Cardiac muscle cell (in vitro differentiated cells and primary cell): ENCODE measurements around the gene G3BP1. TPM values are rescaled to one million over a fixed set of nuclear protein-coding genes. Genes with fewer than 3 reads are reported as not detected.

Experiments used
- DNase-seq, 2 donors: peaks; one replicate each; pipeline versions ENCODE4 v3.0.0 to v3.0.0-alpha.2; 2010 to 2017; ENCODE audit warnings: low read depth in 1 of 2, low spot score in 1 of 2
- H3K27ac ChIP-seq: fragments of 200-600 bp; sonication (generic); 2 replicates; pipeline ENCODE4 v1.5.1; 2016
- H3K27me3 ChIP-seq: fragments of 200-600 bp; sonication (generic); 2 replicates; pipeline ENCODE4 v1.6.0; 2016; ENCODE audit warnings: control low read depth
- H3K36me3 ChIP-seq: fragments of 200-600 bp; sonication (generic); 2 replicates; pipeline ENCODE4 v1.5.1; 2016; ENCODE audit warnings: control low read depth
- H3K4me1 ChIP-seq: fragments of 200-600 bp; sonication (generic); 2 replicates; pipeline ENCODE4 v1.8.1; 2017; ENCODE audit warnings: low read depth, mild to moderate bottlenecking, mixed run types
- H3K4me3 ChIP-seq: fragments of 200-600 bp; sonication (generic); 2 replicates; pipeline ENCODE4 v1.5.1; 2016; ENCODE audit warnings: mild to moderate bottlenecking
- H3K9me3 ChIP-seq: fragments of 200-600 bp; sonication (generic); 2 replicates; pipeline ENCODE4 v1.5.1; 2017; ENCODE audit warnings: low read depth, mild to moderate bottlenecking, control low read depth
- CTCF ChIP-seq: IDR thresholded peaks from 2 replicates; pipeline ENCODE4 v1.5.1; 2012; ENCODE audit warnings: low read depth, mild to moderate bottlenecking, low read length
- polyA plus RNA-seq: library from polyadenylated mRNA; unstranded; fragments of >200 nt; fragmentation: Nextera tagmentation; extraction: Ambion mirVana; gene quantifications from 2 replicates; pipeline ENCODE4 v1.2.1, GENCODE V29; 2016
- total RNA-seq: library from RNA; depleted of rRNA; stranded (reverse); fragments of >200 nt; gene quantifications from 2 replicates; pipeline ENCODE4 v1.2.3, GENCODE V29; 2016

Gene G3BP1
- total and polyA plus RNA-seq, 2 experiments from 2014 or later: 97.0 to 105 TPM

- Histone ChIP-seq H3K36me3 (peaks cover 26% of the 10 kb centered on the region), H3K9me3 (no peaks in the 10 kb centered on the region), H3K27me3 (no peaks in the 10 kb centered on the region), H3K4me1 (no peaks in the 10 kb centered on the region), H3K4me3 (no peak overlapping the region), H3K27ac (no peak overlapping the region)
- DNase-seq: peak in 1 of 2 donors; percentile 84
- TF ChIP-seq CTCF: no peak
Measured at GRCh38 chr5:151811593-151812321, 40.0 kb downstream of the G3BP1 start.

GRCh38 chr5:151812757-151813309 lies 41.1 kb downstream of the G3BP1 start:
- peaks cover 21% of the 10 kb centered on the region for H3K36me3 ChIP-seq
- H3K27ac ChIP-seq: no peak overlapping the region
- no peak for TF ChIP-seq CTCF
- no peak overlapping the region for H3K4me3 ChIP-seq
- H3K27me3 ChIP-seq: no peaks in the 10 kb centered on the region
- no peaks in the 10 kb centered on the region for H3K9me3 ChIP-seq
- H3K4me1 ChIP-seq: no peaks in the 10 kb centered on the region
- peak; percentile 45 to 69 for DNase-seq

GRCh38 chr5:151815051-151815450 lies 43.3 kb downstream of the G3BP1 start:
- H3K4me3 ChIP-seq: no peak overlapping the region
- no peak overlapping the region for H3K27ac ChIP-seq
- H3K4me1 ChIP-seq: peaks cover 9% of the 10 kb centered on the region
- peaks cover 12% of the 10 kb centered on the region for H3K36me3 ChIP-seq
- H3K9me3 ChIP-seq: no peaks in the 10 kb centered on the region
- H3K27me3 ChIP-seq: no peaks in the 10 kb centered on the region
- TF ChIP-seq CTCF: no peak
- no peak for DNase-seq

GRCh38 chr5:151819830-151820229 lies 48.1 kb downstream of the G3BP1 start:
- Histone ChIP-seq H3K27ac (peak overlapping the region; percentile 38), H3K27me3 (no peaks in the 10 kb centered on the region), H3K4me3 (no peak overlapping the region), H3K4me1 (peaks cover 20% of the 10 kb centered on the region), H3K9me3 (no peaks in the 10 kb centered on the region), H3K36me3 (no peaks in the 10 kb centered on the region)
- DNase-seq: peak in 1 of 2 donors; percentile 45
- no peak for TF ChIP-seq CTCF

- H3K4me3 ChIP-seq: no peak overlapping the region
- peaks cover 20% of the 10 kb centered on the region for H3K4me1 ChIP-seq
- H3K9me3 ChIP-seq: no peaks in the 10 kb centered on the region
- H3K27ac ChIP-seq: peak overlapping the region; percentile 38
- H3K36me3 ChIP-seq: no peaks in the 10 kb centered on the region
- no peaks in the 10 kb centered on the region for H3K27me3 ChIP-seq
- peak in 1 of 2 donors; percentile 64 for DNase-seq
- no peak for TF ChIP-seq CTCF
Measured at GRCh38 chr5:151820271-151820670, 48.5 kb downstream of the G3BP1 start.
